GM04503 (cell line): ENCODE data around the gene NUP160.
"Not testable (repeated sequence)": the region's sequence is repeated elsewhere in the genome, so short reads cannot be mapped to it uniquely, and the experiment has no call there.

Source experiments
- DNase-seq: peaks from one replicate; pipeline ENCODE4 v3.0.0-alpha.2; 2012; ENCODE audit warnings: low read depth

NUP160 gene, protein sequence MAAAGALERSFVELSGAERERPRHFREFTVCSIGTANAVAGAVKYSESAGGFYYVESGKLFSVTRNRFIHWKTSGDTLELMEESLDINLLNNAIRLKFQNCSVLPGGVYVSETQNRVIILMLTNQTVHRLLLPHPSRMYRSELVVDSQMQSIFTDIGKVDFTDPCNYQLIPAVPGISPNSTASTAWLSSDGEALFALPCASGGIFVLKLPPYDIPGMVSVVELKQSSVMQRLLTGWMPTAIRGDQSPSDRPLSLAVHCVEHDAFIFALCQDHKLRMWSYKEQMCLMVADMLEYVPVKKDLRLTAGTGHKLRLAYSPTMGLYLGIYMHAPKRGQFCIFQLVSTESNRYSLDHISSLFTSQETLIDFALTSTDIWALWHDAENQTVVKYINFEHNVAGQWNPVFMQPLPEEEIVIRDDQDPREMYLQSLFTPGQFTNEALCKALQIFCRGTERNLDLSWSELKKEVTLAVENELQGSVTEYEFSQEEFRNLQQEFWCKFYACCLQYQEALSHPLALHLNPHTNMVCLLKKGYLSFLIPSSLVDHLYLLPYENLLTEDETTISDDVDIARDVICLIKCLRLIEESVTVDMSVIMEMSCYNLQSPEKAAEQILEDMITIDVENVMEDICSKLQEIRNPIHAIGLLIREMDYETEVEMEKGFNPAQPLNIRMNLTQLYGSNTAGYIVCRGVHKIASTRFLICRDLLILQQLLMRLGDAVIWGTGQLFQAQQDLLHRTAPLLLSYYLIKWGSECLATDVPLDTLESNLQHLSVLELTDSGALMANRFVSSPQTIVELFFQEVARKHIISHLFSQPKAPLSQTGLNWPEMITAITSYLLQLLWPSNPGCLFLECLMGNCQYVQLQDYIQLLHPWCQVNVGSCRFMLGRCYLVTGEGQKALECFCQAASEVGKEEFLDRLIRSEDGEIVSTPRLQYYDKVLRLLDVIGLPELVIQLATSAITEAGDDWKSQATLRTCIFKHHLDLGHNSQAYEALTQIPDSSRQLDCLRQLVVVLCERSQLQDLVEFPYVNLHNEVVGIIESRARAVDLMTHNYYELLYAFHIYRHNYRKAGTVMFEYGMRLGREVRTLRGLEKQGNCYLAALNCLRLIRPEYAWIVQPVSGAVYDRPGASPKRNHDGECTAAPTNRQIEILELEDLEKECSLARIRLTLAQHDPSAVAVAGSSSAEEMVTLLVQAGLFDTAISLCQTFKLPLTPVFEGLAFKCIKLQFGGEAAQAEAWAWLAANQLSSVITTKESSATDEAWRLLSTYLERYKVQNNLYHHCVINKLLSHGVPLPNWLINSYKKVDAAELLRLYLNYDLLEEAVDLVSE (N-terminal part only)

DNA sequence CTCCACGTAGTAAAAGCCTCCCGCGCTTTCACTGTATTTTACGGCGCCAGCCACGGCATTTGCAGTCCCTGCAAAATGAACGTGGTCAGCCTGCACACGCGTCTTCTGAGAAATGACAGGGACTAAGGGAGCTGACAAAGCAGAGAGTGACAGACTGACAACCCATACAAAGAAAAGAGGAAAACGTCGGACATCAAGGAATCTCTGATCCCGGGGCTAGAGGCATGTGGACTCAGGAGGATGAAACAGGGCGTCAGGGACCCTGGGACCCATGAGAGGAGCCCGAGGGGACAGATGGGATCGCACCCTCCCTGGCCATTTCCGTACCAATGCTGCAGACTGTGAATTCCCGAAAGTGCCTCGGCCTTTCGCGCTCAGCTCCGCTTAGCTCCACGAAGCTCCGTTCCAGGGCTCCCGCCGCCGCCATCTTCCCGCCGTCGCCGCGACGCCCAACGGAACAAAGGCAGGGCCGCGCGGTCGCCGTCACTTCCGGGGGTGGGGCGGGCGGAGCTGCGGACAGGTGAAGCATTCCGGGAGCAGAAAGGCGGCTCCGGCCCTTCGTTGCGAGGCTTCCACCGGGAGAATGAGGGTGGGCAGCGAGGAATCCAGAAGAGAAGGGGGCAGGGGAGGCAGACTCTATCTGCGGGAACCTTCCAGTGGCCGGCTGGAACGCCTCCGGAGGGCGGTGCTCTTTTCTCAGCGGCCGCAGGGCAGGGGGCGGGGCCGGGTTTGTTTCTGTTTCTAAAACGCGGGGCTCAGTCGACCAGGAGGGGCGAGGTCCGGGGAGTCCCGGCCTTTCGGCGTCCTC, at the start of gene NUP160:
Gene NUP160, minus strand, starts transcription at position 459 of the 808 bp plus-strand sequence. Its CDS starts 32 bp downstream, at position 427.
- DNase-seq = no peak

DNA sequence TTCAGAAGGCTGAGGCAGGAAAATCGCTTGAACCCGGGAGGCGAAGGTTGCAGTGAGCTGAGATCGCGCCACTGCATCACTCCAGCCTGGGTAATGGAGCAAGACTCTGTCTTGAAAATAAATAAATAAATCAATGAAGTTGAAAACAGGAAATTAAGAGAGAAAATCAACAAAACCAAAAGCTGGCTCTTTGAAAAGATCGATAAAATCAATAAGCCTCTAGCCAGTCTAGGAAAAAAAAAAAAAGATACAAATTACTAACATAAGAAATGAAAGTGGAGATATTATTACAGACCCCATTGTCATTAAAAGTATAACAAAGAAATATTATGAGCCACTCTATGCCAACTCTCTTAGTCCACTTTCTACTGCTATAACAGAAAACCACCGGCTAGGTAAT, 48.0 kb upstream of the NUP160 start:
- DNase-seq = no peak

- DNase-seq = no peak
Observed at GRCh38 chr11:47895035-47895434, 46.9 kb upstream of the NUP160 start.

DNA sequence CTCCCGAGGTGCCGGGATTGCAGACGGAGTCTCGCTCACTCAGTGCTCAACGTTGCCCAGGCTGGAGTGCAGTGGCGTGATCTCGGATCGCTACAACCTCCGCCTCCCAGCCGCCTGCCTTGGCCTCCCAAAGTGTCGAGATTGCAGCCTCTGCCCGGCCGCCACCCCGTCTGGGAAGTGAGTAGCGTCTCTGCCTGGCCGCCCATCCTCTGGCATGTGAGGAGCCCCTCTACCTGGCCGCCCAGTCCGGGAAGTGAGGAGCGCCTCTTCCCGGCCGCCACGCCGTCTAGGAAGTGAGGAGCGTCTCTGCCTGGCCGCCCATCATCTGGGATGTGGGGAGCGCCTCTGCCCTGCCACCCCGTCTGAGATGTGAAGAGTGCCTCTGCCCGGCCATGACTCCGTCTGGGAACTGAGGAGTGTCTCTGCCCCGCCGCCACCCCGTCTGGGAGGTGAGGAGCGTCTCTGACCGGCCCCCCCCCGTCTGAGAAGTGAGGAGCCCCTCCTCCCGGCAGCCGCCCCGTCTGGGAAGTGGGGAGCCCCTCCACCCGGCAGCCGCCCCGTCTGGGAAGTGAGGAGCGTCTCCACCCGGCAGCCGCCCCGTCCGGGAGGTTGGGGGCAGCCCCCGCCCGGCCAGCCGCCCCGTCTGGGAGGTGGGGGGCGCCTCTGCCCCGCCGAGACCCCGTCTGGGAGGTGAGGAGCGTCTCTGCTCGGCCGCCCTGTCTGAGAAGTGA, 44.6 kb upstream of the NUP160 start:
- DNase-seq = not testable (repeated sequence)

- no peak for DNase-seq
Observed at GRCh38 chr11:47891886-47892285, 43.7 kb upstream of the NUP160 start.

DNA sequence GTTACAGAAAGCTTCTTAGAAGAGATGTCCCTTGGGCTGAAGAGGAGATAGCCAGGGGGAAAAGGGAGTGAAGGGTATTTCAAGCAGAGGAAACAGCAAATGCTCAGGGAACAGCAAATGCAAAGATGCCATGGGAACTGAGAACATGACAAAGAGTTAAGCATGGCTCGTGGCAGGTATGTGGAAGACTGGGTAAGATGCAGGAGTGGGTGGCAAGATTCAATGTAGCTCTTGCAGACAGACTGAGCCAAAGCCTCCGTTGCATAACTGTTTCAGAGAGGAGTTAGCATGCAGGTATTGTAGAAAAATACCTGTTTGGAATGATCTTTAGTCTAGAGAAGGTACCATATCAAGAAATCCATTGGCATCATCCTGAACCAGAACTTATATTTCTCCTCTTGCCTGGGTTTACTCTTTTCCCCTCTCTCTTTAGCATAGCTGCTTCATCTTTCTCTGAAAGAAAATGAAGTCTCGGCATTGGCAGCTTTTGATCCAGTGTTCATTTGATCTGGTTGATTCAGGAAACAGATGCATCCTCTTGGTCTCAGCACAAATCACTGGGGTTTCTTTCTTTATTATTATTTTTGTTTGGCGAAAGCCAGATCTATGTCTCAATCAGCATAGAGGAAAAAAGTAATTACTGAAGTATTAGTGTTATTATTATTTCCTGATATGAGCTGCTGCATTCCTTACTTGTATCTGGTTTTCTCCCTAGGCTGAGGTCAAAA, 41.7 kb upstream of the NUP160 start:
- no peak for DNase-seq

GRCh38 chr11:47887910-47888569, 39.9 kb upstream of the NUP160 start:
- no peak for DNase-seq

- peak; percentile 66 for DNase-seq
Observed at GRCh38 chr11:47886096-47886495, 37.9 kb upstream of the NUP160 start.

GRCh38 chr11:47882437-47882836, 34.3 kb upstream of the NUP160 start:
- DNase-seq = not testable (repeated sequence)

- no peak for DNase-seq
Observed at GRCh38 chr11:47881145-47881544, 33.0 kb upstream of the NUP160 start.

DNA sequence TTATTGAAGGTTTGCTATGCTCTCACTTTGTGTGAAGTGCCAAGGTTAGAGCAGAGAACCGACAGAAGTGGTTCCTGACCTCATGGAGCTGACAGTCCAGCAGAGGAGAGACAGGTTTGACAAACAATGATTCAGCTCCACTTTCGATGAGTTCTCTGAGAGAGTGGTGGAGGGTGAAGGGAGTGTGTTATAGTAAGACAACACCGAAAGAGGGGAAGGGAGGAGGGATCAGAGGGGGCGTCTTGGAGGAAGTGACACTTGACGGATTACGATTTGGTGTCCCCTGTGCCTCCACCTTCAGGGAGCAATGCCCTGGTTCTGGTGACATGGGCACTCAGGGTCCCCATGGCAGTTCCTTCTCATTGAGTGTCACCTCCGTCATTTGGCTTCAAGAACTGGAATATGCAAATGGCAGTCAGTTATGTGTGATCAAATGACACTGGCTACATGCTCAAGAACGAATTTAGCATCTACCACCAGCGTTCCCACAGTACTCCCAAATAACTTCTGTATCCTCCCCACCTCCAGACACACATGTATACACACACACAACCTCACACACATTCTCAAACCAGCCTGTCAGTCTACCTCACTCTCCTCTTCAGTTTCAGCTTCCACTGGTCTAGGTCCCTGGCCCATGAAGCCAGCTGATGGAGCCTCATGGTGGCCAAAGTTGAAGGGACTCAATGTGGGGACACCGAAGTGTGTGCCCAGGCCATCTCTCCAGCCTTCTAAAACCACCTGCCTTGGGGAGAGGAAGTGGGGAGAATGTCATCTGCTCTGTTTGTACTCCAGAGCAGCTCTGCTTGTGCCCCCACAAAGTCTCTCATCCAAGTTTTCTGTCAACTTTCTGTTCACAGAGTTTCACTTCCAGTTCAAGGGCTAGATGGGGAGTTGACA, 31.4 kb upstream of the NUP160 start:
- DNase-seq = no peak

DNA sequence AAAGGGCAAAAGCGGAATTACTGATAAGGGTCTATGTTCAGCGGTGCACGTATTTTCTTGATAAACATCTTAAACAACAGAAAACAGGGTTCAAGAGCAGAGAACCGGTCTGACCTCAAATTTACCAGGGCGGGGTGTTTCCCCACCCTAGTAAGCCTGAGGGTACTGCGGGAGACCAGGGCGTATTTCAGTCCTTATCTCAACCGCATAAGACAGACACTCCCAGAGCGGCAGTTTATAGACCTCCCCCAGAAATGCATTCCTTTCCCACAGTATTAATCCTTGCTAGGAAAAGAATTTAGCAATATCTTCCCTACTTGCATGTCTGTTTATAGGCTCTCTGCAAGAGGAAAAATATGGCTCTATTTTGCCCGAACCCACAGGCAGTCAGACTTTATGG, 27.7 kb upstream of the NUP160 start:
- DNase-seq = not testable (repeated sequence)

- DNase-seq = no peak
Observed at GRCh38 chr11:47870404-47870803, 22.3 kb upstream of the NUP160 start.

DNA sequence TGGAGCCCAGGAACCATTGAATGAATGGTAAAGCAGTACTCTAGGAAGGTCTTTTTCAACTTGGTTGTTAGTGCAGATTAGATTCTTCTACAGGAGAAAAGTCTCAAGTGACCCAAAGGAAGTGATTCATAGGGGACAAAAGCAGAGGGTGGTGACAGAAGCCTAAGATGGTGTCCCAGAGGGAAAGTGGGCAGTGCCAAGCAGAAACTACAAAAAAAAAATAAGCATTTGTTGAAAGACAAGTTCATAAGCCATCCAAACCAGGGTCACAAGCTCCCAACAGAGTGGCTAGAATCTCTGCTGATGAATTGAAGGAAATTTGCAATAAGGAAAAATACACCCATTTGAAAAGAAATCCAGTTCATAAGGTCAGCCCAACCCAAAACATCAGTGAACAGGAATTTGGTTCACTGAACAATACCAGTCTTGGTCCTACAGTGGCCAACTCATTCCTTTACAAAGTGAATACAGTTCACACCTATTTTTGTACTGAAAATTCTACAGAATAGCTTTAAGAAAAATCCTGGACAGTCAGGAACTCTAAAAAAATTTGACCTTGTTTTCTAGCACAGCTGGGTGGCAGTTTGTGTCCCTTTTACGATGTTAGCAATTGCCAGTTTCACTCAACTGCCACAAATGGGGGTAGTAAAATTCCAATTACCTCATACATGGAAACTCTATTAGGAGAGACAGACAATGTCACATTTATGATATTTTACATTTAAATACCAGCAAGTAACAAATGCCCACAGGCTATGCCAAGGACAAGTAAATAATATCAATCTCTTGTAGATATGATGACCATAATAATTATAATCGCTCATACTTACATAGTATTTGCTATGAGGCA, 21.6 kb upstream of the NUP160 start:
- DNase-seq = no peak

DNA sequence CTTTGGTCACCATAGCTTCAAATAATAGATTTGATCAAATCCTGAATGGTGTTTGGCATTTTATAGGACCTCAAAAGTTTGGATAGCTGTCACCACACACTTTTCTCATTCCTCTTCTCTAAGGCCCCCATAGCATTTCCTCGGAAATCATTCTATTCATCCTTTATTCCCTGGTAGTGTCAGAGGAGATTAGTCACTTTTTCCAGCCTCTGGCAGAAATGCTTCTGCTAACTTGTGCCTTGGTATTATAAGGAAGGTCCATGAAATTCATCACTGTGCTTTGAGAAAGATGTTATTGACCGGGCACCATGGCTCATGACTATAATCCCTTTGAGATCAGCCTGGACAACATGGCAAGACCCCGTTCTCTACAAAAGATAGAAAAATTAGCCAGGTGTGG, 19.7 kb upstream of the NUP160 start:
- no peak for DNase-seq

GRCh38 chr11:47866892-47867291, 18.7 kb upstream of the NUP160 start:
- not testable (repeated sequence) for DNase-seq

DNA sequence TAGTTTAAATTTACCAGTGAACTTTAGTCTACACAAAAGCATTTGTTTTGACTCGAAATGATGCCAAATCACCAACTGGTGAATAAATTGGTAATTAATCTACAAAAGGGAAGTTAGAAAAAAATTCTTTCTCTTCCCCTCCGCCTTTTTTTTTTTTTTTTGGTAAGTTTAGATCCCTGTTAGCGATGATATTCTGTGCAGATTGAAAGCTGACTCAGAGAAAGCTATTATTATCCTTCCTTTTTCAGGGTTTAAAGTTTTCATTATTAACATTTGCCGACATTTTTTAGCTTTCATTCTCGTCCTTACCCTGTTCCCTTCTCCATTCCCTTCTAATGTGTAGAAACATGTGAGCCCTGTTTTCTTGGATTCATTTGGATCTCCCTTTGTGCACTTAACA, 16.8 kb upstream of the NUP160 start:
- no peak for DNase-seq
